HG03520 (cell line): ENCODE results near the gene FOXN3.

Source experiments
- ATAC-seq: cut with Tn5 transposase; IDR thresholded peaks from one replicate; pipeline ENCODE4 v1.9.1; 2021; ENCODE audit warnings: mild to moderate bottlenecking, moderate library complexity; ENCODE audit not compliant: unreplicated experiment

Gene FOXN3

DNA sequence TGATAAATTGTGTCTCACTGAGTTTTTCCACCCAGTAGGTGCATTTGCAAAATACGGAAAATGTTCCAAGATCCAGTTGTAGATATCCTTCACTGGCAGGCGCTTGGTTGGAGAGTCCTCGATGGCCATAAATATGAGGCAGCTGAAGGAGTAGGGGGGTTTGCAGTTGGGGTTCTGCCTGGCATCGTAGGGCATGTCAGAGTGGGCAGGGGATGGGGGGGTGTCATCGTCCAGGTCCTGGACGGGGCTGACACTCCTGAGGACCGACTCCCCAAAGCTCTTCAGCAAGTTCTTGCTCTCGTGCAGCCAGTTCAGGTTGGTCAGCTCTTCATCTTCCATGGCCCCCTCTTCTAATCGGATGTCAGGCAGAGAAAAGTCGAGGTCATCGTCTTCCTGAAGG is 5.1 kb downstream of the FOXN3 start:
- no peak for ATAC-seq

- no peak for ATAC-seq
These were observed 7.1 kb downstream of the FOXN3 start for GRCh38 chr14:89409961-89410360.

- no peak for ATAC-seq
These were observed 7.9 kb downstream of the FOXN3 start for GRCh38 chr14:89408907-89409700.

DNA sequence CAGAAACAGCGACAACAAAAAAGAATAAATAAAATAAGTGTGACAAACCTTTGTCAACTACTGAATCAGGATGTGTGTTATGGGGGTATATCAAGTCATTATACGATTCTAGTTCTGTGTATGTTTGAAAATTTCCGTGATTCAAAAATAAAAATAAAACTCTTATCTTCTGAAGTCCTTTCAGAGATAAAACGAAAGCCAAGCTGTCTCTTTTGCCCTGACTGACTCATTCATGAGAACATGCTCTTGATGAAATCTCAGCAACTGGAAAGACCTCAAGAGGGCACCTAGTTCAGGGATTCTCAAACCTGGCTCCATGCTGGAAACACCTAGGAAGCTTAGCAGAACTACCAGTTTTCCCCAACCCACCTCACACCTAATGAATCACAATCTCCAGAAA is 9.2 kb downstream of the FOXN3 start:
- ATAC-seq = no peak

DNA sequence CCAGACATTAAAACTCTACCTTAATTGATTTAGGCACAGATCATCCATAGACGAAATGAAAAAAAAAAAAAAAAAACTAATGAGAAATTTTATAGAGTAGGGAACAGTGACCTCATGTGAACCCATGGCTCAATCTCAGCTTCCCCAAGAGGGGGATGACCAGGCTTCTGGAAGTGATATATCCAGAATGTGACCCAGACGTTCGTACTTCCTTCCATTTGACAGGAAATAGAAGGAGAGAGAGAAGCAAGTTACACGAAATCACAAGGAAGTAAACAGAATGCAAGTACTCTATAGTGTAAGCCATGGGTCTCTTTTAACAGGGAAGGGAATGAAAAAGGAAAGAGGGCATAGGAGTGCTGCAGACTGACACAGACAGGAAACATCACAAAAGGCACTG is 10.1 kb downstream of the FOXN3 start:
- no peak for ATAC-seq

DNA sequence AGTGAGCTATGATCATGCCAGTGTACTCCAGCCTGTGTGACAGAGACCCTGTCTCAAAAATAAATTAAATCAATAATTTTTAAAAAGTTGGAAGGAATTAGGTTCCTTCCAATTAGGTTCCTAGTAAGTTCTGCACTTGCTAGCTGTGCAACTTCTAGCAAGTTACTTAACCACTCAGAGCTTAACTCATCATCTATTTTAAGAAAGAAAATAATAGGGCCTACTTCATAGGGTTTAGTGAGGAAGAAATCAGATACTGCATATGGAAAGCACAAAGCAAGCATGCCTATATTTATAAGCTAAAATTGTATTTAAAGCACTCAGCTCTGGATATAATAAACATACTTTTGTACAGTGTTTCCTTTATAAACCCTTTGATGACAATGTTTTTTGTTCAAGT is 10.7 kb downstream of the FOXN3 start:
- no peak for ATAC-seq

GRCh38 chr14:89405712-89406111 is 11.3 kb downstream of the FOXN3 start:
- ATAC-seq = no peak

DNA sequence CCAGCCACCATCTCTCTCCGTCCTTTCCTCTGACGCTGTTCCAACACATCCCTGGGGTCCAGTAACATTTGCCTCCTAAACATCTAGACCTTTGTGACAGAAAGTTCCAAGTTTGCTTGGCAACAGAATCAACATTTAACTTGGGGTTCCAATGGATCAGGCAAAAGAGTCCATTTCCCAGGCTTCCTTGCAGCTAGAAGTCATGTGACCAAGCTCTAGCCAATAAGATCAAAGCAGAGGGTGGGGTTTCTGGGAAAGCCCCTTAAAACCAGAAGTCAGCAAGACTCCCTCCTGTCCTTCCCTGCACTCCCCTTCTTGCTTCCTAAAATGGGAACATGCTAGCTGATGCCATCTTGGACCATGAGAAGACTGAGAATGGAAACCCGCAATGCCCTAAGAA is 14.7 kb downstream of the FOXN3 start:
- no peak for ATAC-seq

- ATAC-seq = no peak
These were observed 15.3 kb downstream of the FOXN3 start for GRCh38 chr14:89401761-89402160.

DNA sequence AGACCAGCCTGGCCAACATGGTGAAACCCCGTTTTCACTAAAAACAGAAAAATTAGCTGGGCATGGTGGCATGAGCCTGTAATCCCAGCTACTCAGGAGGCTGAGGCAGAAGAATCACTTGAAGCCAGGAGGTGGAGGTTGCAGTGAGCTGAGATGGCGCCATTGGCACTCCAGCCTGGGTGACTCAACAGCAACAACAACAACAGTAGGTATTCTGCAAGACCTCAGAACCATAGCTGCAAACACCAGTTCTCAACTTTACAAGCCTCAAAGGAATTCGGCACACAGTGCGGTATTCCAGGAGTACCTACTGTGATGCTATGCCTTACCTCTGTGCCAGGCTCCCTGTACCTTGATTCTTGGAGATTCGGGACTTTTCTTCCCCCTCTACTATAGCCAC is 15.8 kb downstream of the FOXN3 start:
- ATAC-seq = no peak

- no peak for ATAC-seq
These were observed 16.5 kb downstream of the FOXN3 start for GRCh38 chr14:89400529-89400928.

GRCh38 chr14:89399594-89400068 is 17.4 kb downstream of the FOXN3 start:
- ATAC-seq = no peak

GRCh38 chr14:89399157-89399556 is 17.9 kb downstream of the FOXN3 start:
- ATAC-seq = no peak

DNA sequence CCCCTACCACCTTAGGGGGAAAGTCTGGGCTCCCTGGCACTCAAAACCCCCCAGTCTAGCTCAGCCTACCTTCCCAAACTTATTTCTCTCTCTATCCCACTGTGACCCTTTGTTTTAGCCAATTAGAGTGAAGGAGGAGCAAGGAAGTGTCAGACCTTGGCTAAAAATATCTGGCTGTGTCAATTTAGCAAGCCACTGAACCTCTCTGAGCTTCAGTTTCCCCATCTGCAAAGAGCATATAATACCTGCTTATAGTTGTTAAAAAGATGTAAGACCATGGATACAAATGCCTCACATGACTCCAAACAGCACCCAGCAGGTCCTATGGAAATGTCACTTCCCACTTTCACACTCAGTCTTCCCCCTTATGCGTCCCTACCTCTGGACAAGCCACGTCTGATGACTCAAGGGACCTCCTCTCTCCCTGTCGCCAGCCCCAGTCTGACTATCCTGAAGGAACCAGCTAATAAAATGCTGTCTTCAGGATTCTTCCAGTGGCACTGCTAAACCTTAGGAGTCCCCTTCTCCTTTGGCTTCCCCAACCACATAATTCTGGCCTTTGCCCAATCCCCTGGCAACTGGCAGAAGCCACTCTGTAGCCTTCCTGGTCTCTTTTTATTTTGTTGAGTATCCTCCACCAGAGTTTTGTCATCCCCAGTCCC is 19.3 kb downstream of the FOXN3 start:
- no peak for ATAC-seq

GRCh38 chr14:89394972-89395371 is 22.1 kb downstream of the FOXN3 start:
- ATAC-seq = no peak

DNA sequence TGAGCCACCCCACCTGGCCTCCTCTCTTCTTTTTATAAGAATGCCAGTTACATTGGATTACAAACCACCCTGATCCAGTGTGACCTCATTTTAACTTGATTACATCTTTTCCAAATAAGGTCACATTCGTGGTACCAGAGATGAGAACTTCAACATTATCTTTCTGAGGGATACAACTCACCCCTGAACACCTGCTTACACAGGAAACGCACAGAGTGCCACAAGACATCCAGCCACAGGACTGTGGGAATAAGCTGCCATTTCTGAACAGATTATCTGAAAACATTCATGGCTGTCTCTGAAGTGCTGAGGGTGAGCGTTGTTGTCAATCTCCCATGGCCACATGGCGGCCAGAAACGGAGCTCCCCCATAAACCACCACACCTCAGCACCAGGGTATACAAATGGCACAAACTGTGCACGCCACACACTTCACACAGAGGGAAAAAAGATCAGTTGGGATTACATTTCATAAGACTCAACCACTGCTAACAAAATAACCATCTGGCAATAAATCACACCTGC is 23.7 kb downstream of the FOXN3 start:
- ATAC-seq = no peak

- ATAC-seq = no peak
These were observed 24.9 kb downstream of the FOXN3 start for GRCh38 chr14:89392181-89392580.

DNA sequence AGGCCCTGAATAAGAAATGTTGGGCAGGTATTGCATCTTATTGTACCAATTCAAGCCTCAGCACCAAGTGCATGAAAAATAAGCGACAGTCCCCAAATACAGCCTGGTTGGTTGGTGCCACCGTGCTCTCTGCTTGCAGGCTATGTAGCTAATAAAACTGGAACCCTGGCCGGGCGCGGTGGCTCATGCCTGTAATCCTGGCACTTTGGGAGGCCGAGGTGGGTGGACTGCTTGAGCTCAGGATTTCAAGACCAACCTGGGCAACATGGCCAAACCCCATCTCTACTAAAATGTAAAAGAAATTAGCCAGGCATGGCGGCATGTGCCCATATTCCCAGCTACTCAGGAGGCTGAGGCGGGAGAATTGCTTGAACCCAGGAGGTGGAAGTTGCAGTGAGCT is 25.5 kb downstream of the FOXN3 start:
- no peak for ATAC-seq

DNA sequence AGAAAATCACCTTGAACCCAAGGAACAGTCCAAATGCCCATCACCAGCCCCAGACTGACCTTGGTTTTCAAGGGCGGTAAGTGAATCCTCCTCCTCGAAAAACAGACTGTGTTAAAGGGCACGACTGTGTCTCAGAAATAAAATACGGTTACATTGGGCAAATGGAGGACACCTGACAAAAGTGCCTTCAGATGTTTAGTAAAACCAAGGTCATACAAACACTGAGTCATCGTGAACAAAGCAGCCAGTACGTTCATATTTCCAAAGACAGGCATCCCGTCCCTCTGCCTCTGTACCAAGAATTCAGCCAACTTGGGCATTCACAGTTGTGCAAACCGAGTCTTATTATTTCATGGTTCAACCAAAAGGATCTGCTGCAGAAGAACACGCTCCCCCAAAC is 25.9 kb downstream of the FOXN3 start:
- ATAC-seq = no peak

GRCh38 chr14:89388853-89389252 is 28.2 kb downstream of the FOXN3 start:
- ATAC-seq = no peak

- ATAC-seq = no peak
These were observed 28.9 kb downstream of the FOXN3 start for GRCh38 chr14:89387922-89388685.
